SK-N-MC (cell line): ENCODE measurements around the gene ANO2.

ENCODE experiments used
- EZH2 ChIP-seq: fragments of 200-600 bp; sonication (generic); IDR thresholded peaks from one replicate; pipeline ENCODE4 v1.6.1; 2017; ENCODE audit warnings: antibody characterized with exemption
- POLR2AphosphoS5 ChIP-seq: IDR thresholded peaks from 2 replicates; pipeline ENCODE4 v1.6.1; 2012; ENCODE audit warnings: mild to moderate bottlenecking, low read depth, low read length, borderline replicate concordance

GRCh38 chr12:5588176-5588575, 356.9 kb downstream of the ANO2 start:
- TF ChIP-seq EZH2 = no peak
- no peak for TF ChIP-seq POLR2AphosphoS5
